Renal cortical epithelial cell (primary cell): Measurements from ENCODE around the gene TANGO2. TPM values are rescaled to one million over a fixed set of nuclear protein-coding genes. Genes with fewer than 3 reads are reported as not detected.

Experiments used
- DNase-seq: peaks from one replicate; pipeline ENCODE4 v3.0.0-alpha.2; 2011; ENCODE audit warnings: low read depth
- total RNA-seq: library from RNA; depleted of rRNA; stranded (reverse); fragments of >200 nt; gene quantifications from 2 replicates; pipeline ENCODE4 v1.2.3, GENCODE V29; 2014

Gene TANGO2
- total RNA-seq, 1 donor from 2014 or later, result 34.9 TPM

DNA sequence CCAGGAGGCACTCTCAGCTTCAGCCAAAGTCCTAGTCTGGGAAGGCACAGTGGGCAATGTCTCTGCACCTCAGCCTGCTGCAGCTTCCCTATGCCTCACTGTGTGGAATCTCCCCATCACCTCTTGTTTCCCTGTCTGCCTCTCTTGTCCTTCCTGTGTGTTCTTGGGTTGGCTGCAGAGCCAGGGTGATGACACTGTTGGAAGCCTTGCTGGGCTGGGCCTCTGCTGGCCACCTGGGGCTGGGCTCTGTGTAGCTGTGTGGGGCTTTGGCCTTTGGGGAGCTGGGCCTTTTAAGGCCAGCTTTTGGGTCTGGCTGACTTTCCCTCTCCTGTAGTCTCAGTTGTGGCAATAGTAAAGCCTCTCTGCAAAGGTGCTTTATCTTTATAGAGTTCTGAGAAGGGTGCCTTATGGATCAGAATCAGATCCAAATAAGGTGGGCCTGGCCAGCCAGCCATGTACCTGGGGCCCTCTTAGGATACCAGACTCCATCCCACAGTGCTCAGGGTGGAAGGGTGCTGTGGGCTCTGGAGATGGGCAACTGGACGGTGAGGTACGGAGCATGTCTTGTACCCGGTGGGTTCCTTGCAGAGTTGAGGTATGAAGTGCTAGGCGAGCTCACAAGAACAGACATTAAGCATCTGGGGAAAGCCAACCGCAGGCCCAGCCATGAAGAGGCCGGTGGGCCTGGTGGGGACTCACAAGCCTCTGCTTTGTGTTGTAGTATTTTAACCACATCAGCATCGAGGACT is 84.7 kb downstream of the TANGO2 start:
- DNase-seq, result no peak

DNA sequence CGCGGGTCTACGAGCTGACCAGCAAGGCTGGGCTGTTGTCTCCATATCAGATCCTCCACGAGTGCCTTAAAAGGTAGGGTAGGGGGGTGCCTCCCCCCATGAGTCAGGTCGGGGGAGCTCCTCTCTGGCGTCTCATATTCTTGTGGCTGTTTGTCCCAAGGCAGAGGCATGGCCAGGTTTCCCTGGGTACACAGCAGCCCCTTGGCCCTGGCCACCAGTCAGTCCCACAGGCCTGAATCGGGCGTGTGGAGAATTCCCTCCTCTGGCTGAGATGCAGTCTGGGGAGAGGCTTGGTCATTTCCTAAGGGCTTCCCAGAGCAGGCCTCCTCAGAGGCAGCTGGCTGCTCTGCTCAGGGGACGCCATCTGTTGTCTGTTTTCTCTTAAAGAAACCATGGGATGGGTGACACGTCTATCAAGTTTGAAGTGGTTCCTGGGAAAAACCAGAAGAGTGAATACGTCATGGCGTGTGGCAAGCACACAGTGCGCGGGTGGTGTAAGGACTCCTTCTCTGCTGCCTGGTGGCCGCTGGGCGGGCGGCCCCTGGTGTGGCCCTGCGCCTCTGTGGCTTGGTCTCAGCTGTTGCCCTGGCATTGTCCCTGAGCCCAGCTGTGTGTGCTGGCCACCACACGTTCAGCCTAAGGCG is 85.4 kb downstream of the TANGO2 start:
- DNase-seq, result no peak

DNA sequence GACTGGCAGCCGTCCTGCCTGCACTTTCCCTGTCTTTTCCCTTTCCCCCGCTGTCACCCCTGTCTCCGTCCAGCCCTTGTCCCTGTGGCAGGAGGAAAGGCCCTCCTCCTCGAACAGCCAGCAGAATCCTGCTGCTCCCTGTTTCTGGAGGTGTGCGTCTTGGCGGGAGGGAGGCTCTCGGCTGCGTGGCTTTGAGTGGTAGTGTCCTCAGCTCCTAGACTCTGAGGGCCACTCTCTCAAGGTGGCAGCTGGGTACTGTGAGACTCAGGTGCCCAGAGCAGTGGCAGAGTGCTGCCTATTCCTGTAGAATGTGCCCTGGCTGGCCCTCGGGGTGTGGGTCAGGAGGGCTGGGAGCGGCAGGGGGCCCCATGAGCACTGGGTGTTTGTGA is 85.9 kb downstream of the TANGO2 start:
- DNase-seq, result no peak

DNA sequence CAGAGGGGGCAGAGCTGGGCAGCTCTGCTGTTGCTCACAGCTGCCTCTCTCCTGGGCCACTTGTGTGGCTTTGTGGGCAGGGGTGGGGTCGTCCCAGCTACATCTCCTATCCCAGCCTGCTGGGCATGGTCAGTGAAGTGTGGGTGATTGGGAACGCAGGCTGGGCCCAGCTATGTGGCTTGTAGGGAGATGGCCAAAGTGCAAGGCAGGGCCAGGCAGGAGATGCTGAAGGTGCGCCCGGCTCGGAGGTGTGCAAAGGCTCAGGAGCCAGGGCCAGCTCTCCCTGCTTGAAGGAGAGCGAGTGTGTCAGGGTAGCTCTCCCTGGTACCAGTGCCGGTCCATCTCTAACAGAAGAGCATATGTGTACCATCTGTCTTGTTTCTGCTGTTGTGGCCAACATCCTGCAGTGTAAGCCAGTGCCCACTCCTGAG is 86.6 kb downstream of the TANGO2 start:
- DNase-seq, result no peak

DNA sequence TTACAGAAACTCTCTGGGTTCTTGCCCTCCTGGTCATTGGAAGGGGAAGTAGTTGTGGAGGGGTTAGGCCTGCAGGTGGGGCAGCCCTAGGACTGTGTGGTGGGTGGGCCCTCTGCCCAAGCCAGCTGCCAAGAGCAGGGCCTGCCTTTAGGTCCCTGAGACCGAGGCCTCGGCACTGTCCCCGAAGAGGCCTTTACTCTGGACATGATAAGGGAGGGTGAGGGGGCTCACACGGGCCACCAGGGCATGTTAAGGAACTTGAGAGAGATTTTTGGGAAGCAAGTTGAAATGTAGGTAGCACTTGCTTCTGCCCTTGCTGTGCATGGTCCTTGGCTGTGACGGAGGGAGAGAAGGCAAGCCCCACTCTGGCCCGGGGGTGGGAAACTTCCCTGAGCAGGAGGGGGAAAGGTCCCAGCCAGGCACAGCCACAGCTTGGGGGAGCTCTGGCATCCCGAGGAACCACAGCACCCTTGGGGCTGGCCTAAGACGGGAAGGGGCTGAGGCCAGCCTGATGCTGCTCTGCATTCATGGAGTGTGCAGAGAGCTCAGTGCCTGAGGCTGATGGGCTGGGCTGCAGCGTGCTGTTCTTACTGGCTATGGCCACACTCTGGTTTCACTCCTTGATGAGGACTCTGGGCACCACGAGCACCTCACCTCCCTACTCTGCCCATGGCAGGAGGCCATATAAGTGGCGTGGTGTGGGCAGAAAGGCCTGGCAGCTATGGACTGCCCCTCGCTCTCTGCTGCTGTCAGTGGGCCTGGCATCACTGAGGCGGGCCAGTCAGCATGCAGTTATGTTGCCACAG is 87.2 kb downstream of the TANGO2 start:
- no peak for DNase-seq

DNA sequence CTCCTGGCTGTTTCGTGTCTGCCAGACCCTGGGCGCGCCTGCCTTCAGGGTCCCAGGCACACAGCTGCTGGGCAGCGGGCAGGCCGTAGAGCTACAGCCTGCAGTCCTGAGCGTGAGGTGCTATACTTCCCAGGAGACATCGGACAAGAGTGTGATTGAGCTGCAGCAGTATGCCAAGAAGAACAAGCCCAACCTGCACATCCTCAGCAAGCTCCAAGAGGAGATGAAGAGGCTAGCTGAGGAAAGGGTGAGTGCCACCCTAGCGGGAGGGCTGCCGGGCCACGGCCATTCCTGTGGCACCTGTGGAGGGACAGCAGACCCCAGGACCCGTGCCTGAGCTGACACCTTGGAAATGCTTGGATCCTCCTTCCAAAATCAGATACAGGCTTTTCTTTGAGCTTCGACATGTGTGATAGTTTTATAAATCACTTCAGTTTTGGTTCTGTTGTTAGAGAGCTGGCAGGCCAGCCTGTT is 87.9 kb downstream of the TANGO2 start:
- no peak for DNase-seq

DNA sequence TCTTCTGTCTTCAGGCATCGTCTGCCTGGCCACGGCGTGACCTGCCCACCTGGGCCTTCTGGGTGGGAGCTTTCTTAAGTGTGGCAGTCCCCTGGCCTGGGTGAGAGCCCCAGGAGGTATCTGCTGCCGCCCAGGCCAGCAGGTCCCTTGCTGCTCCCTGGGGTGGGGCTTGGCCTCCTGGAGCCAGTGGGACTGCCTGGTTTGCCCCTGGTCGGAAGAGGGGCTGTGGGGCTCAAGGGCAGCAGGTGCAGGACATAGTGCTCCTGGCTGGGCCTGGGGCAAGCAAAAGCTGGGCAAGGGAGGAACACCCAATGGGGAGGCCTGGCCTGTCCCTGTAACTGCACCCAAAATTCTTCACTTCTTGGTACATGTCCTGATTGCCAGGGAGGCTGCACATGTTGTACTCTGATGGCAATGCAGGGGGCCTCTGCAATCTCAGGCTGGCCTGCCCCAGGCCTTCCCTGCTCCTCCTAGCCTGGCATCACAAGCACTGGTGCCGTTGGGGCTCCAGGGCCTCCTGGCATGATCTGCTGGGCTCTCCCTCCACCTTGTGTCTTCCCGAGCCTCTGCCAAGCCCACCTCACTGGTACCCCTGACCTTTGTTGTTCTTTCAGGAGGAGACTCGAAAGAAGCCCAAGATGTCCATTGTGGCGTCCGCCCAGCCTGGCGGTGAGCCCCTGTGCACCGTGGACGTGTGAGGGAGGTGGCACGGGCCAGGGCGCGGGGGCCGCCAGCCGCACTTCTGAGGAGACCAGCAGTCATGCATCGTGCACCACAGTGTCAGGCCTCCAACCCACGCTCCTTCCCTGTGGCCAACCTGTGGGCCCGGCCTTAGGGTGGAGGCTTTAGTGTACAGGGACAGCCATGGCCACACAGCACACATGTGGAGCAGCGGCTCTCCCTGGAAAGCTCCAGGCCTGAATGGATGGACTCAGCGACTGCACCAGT is 88.8 kb downstream of the TANGO2 start:
- no peak for DNase-seq

DNA sequence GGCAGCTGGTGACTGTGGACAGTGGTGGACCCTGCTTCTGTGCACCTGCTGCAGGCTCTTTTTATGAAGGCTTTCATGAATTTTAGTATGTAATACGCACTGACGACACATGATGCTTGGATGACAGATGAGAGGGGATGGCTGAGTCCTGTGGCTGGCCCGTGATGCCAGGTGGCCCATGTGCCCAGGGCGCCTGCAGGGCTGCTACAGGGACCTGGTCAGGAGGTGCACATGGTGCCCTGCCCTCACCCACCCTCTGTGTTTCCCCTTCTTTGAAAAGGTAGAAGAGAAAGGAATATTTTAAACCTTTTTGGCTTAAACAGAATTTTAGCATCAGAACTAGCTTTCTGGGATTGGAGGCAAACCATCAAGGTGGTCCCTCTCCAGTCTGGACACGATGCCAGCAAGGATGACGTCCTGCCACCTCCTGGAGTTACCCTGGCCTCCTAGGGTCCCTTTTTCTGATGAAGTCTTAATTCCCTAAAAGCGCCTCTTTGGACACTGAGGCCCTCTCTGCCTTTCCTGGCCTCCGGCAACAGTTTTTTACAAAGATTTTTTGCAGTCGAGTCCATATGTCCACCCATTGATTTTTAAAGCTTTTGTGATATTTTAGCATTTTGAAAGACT is 89.6 kb downstream of the TANGO2 start:
- no peak for DNase-seq

DNA sequence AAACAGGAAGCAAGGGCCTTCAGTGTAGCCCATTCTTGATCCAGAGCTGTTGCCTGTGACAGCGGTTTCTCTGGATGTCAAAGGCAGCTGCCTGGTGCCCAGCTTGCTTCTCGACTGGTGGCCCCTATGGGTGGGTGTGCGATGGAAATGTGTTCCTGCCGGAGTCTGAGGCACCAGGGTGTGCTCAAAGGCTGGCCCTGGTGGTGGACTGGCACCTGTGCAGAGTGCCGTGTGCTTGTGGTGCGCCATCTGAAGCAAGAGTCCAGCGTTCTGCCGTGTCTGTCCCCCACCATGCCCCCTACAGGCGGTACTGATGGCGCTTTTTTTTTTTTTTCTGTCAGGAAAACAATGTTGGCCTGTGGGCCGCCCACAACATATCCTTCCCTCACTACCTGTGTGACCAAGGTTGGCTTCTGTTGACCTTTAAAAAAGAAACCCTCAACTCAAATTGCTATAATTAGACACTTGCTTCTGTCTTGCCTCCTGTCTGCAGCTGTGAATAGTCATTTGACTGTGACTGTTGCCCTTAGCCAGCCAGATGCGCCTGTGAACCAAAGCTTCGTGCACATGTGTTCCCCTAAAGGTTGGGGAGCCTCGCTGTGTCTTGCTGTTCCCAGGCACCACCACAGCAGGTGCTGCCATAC is 90.3 kb downstream of the TANGO2 start:
- peak; percentile 2 for DNase-seq

DNA sequence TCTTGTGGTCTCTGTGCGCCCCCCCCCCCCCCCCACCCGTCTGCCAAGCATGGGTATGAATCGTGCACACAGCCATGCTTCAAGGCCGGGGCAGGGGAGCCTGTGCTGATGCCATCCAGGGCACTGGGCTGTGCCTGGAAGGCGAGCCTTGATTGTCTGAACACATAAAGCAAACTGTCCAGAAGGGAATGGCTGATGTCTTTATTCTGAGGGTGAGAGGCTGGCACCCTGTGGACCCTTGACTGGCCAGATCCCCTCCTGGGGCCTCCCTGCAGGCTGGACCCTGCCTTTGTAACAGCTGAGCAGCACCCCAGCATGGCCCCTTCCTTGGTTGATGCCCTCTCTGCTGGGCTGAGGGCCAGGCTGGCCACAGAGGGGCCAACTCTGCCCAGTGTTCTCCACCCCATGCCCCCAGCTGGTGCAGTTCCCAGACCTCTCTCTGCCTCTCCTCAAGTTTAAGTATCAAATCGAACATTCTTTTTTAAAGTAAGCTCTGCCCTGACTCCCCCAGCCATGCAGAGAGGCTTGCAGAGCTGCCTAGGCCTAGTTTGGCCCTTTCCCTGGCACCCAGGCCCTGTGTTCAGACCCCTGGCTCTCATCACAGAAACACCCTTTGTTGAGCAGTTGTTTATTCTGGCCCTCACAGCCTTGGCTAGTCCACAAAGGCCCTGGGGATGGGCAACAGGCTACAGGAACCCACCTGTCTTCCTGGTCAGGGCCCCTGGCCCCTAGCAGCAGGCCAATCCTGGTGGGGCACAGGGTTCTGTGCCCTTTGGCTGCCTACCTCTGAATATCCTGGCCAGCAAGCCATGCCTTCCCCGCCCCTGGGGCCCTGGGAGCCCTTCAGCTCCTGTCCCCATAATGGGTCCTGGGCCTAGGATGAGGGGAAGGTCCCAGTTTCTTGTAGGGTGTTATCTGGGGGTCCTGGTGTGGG is 91.0 kb downstream of the TANGO2 start:
- no peak for DNase-seq

DNA sequence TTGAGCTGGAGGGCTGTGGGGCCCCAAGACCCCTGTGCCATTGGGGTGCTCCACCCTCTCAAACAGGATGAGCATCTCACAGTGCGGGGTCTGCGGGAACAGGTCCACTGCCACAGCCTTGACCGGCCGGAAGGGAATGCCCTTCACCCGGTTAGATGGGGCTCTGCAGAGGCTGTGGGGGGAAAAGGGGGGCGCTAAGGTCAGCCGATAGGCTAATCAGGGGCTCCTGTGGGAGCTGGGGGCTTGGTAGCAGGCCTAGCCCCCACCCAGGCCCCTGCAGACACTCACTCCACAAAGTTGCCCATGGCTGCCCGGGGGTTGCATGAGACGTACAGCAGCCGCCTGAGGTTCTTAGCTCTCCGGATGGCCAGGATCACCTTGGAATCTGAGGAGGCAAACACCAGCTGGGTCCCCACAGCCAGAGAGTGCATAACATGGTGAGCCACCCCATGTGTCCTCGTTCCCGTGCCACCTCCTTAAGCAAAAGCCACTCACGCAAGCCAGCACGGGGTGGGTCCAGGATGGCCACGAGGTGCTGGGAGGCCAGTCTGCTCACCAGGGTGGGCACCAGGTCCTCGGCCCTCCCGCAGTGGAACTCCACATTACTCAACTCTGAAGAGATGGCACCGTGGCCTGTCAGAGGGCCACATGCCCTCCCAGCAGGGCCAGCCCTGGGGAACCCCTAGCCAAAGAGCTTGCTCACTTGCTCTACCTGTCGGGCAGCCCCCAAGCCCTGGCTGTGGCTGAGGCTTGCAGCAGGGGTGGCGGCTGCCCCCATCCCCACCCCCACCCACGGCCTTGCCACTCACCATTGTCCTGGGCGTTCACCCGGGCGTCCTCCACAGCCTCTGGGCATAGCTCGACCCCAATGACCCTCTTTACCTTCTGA is 92.0 kb downstream of the TANGO2 start:
- DNase-seq, result no peak

DNA sequence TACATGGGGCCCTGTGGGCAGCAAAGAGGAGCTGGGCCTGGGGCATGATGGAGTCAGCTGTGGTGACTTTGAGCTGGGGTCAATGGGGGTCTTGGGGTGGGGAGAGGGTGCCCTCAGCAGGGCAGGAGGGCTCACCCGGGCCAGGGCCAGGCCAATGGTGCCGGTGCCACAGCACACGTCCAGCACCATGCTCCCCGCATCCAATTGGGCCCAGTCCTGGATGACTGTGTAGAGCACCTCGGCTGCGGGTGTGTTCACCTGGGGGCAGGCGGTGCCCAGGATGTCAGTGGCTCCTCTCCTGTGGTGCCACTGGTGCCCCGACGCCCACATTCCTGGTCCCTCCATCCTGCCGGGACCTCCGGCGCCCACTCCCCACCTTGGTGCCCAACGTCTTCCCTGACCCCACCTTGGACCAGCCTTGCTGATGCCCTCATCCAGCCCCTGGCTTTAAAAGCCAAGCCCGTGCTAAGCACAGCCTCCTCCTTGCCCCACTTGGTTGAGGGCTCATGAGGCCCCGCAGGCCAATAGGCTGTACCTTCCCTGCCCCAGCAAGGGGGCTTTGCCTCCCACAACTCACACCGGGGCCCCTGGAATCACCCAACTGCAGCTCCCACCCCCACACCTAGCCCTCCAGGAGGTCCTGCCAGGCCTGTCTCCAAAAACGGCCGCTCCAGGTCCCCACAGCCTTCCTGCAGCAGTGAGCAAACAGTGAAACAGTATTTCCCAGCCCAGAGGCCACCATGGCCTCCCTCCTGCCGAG is 92.8 kb downstream of the TANGO2 start:
- DNase-seq, result no peak

DNA sequence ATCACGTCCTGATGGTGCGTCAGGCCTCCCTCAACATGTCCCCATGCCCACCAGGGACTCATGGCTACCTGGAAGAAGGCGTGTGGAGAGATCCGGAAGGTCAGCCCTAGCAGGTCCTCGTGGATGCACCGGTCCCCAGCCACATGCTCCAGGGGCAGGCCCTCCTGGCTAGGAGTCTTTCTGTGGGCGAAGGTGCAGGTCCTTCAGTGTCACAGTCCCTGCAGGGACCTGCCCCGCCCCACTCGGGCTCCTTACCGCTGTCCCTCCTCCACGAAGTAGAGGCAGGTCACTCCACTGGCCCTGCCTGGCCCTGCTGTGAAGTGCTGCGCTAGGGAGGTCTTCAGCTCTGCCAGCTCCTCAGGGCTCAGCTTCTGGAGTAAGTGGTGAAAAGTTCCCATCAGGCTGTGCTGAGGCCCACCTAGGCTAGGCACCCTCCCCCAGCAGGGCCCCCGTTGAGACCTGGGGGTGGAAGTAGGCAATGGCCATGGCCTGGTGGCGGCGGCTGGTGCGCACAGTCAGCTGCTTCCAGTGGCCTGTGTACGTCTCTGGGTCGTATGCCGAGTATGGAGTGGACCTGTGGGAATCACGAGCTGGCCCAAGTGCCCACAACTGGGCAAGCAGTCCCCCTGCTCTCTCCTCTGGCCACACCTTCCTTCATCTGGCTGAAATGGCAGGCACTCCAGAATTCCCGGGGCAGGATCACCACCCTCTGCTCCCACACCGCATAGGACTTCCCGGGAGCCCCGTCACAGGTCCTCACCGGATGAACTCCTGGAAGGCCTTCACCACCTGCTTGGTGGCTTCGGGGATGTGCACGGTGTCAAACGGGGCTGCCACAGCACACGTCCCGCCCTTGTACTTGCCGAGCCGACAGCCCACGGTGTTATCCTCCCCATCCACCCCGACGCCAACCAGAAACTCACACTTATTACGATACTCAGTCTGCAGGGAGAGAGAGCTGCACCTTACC is 93.9 kb downstream of the TANGO2 start:
- DNase-seq, result no peak

DNA sequence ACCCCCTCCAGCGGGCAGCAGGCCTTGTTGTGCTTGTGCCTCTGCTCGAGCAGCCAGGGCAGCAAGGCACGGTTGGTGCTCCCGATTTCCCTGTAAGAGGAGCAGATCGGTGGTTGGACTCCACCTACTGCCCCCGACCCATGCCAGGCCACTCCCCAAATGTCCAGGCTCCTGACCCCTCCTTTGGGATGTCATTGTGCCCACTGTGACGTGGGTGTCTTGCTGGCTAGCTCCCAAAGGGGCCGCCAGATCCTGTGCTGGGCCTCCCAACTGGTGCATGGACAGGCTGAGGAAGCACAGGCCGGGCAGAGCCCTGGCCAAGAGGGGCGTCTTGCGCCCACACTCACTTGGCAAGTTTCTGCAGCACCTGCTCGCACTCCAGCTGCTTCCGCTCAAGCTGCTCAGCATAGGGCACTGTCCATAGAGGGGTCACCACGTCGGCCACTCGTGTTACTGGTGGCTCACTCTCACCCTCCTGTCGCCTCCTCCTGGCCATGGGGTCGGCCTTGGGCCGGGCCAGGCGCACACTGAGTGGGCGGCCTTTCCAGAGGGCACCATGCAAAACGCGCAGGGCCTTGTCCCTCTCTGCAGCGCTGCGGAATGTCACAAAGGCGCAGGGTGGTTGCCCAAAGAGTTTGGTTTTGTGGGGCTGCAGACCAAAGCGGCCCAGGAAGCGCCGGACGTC is 94.9 kb downstream of the TANGO2 start, which contains the start of gene RANBP1:
Gene RANBP1, plus strand, starts transcription at position 414 of the 685 bp plus-strand sequence. Its CDS starts 81 bp downstream, at position 495.
- no peak for DNase-seq

DNA sequence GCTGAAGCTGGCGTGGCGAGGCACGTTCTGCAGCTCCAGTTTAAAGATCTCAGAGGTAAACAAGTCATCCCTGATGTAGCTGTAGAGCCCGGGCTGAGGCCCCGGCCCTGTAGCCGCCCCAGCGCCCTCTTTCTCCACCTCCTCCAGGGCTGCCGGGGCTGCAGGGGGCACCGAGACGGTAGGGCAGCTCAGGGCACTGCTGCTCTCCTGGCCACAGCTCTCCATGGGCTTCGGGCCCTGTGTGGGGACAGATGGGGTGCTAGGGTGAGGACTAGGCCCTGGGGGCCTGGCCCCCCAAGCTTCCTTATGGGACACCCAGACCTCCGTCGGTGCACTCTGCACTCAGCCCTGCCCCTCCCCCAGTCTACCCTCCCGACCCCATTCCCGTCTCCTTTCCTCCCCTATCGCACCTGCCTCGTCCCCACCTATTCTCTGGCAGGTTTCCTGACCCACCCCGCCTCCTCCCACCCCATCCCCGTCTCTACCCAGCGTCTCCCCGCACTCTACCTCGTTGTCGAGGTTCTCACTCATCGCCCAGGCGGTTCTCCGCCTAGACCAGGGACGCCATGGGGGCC is 95.6 kb downstream of the TANGO2 start:
- no peak for DNase-seq
